K562 (cell line): ENCODE data around the gene AARS1. TPM values are rescaled to one million over a fixed set of nuclear protein-coding genes. Genes with fewer than 3 reads are reported as not detected.

Experiments
- ADNP ChIP-seq: fragments of 200-800 bp; sonication (Bioruptor generic); IDR thresholded peaks from 2 replicates; pipeline ENCODE4 v1.6.1; 2016; ENCODE audit warnings: missing genetic modification characterization, missing compliant biosample characterization
- ETV6 ChIP-seq, 3 experiments: fragments of 150-350 bp in 1 of 3; sonication (generic) in 1 of 3; formaldehyde crosslinking in 1 of 3; IDR thresholded peaks; 2 replicates each; pipeline versions ENCODE4 v1.6.1 to v1.8.0; 2014 to 2022; ENCODE audit warnings: borderline replicate concordance in 2 of 3, low read depth in 2 of 3, antibody characterized with exemption in 1 of 3, low read length in 1 of 3, mild to moderate bottlenecking in 1 of 3, missing genetic modification reagents in 1 of 3
- HLTF ChIP-seq: fragments of 450-650 bp; IDR thresholded peaks from 2 replicates; pipeline ENCODE4 v1.6.1; 2016
- KDM2B ChIP-seq: fragments of 250-450 bp; sonication (Bioruptor Pico); IDR thresholded peaks from 2 replicates; pipeline ENCODE4 v1.8.0; 2021; ENCODE audit warnings: mild to moderate bottlenecking, moderate library complexity
- KLF10 ChIP-seq: fragments of 250-450 bp; sonication (Bioruptor Pico); IDR thresholded peaks from 2 replicates; pipeline ENCODE4 v1.6.1; 2021; ENCODE audit warnings: matching md5 sums
- KLF16 ChIP-seq: IDR thresholded peaks from 2 replicates; pipeline ENCODE4 v1.6.1; 2016; ENCODE audit warnings: antibody characterized with exemption
- MLX ChIP-seq, 2 experiments: fragments of 450-650 bp in 1 of 2; sonication (generic) in 1 of 2; formaldehyde crosslinking; conservative IDR thresholded peaks; 2 replicates each; pipeline versions ENCODE4 v1.4.0 to v1.8.1; 2020 to 2022; ENCODE audit warnings: mild to moderate bottlenecking in 1 of 2, missing genetic modification reagents in 1 of 2
- MYC ChIP-seq, 2 experiments: fragments of 250-450 bp in 1 of 2; sonication (Bioruptor Pico) in 1 of 2; IDR thresholded peaks; 2 replicates each; pipeline versions ENCODE4 v1.5.1 to v1.6.1; 2012 to 2021; ENCODE audit warnings: low read depth in 2 of 2, borderline replicate concordance in 1 of 2, improper control_type of control experiment in 1 of 2, low read length in 1 of 2, mild to moderate bottlenecking in 1 of 2, moderate library complexity in 1 of 2
- NFATC3 ChIP-seq: fragments of 450-650 bp; IDR thresholded peaks from 2 replicates; pipeline ENCODE4 v1.6.1; 2017; ENCODE audit warnings: mild to moderate bottlenecking
- NFE2L1 ChIP-seq: fragments of 450-650 bp; IDR thresholded peaks from 2 replicates; pipeline ENCODE4 v1.6.1; 2016; ENCODE audit warnings: missing genetic modification characterization, low read depth, mild to moderate bottlenecking, missing compliant biosample characterization, moderate library complexity, borderline replicate concordance
- NFIC ChIP-seq: fragments of 450-650 bp; IDR thresholded peaks from 2 replicates; pipeline ENCODE4 v1.6.1; 2017; ENCODE audit warnings: mild to moderate bottlenecking, inconsistent platforms
- NR2C2 ChIP-seq, 2 experiments: fragments of 200-800 bp in 1 of 2; sonication (Bioruptor generic) in 1 of 2; sonication (generic) in 1 of 2; formaldehyde crosslinking in 1 of 2; IDR thresholded peaks; 2 replicates each; pipeline versions ENCODE4 v1.6.1 to v1.8.0; 2016 to 2022; ENCODE audit warnings: mild to moderate bottlenecking in 1 of 2, missing compliant biosample characterization in 1 of 2, missing genetic modification characterization in 1 of 2, missing genetic modification reagents in 1 of 2
- POLR3G ChIP-seq: IDR thresholded peaks from 2 replicates; pipeline ENCODE4 v1.6.1; 2011; ENCODE audit not compliant: insufficient read length, insufficient replicate concordance; ENCODE audit errors: extremely low read depth
- SAFB2 ChIP-seq: fragments of 200-400 bp; formaldehyde crosslinking; IDR thresholded peaks from 2 replicates; pipeline ENCODE4 v1.6.1; 2018; ENCODE audit warnings: borderline replicate concordance, low read length, low read depth, moderate library complexity; ENCODE audit not compliant: severe bottlenecking
- SNIP1 ChIP-seq: fragments of 450-650 bp; IDR thresholded peaks from 2 replicates; pipeline ENCODE4 v1.7.1; 2017; ENCODE audit warnings: low read depth, mild to moderate bottlenecking
- TSC22D4 ChIP-seq: fragments of 450-650 bp; IDR thresholded peaks from 2 replicates; pipeline ENCODE4 v1.6.1; 2016; ENCODE audit warnings: missing genetic modification characterization, missing biosample characterization, control low read depth
- ZNF407 ChIP-seq: fragments of 450-650 bp; IDR thresholded peaks from 2 replicates; pipeline ENCODE4 v1.6.1; 2016; ENCODE audit warnings: low read depth
- ZNF589 ChIP-seq: fragments of 200-800 bp; sonication (Bioruptor generic); IDR thresholded peaks from 2 replicates; pipeline ENCODE4 v1.6.1; 2016; ENCODE audit warnings: low read depth, missing genetic modification characterization, missing compliant biosample characterization
- polyA plus RNA-seq, 8 experiments: library from polyadenylated mRNA; depleted of rRNA in 4 of 8; stranded (reverse) in 5 of 8; unstranded in 3 of 8; fragments of >200 nt; fragmentation: Nextera tagmentation in 2 of 8; fragmentation: Illumina TruSeq in 1 of 8; extraction: Ambion mirVana in 2 of 8; extraction: Trizol in 1 of 8; gene quantifications; 2 replicates each; pipeline versions ENCODE4 v1.2.1 to v1.2.3, GENCODE V29; 2011 to 2014; ENCODE audit warnings: inconsistent platforms in 1 of 8, missing spikeins in 1 of 8
- total RNA-seq, 7 experiments: library from RNA; depleted of rRNA in 6 of 7; stranded (reverse); fragments of >200 nt in 6 of 7; fragmentation: Illumina TruSeq in 2 of 7; extraction: Trizol in 2 of 7; gene quantifications; 2 replicates each; pipeline versions ENCODE4 v1.2.1 to v1.2.3, GENCODE V29; 2011 to 2021; ENCODE audit warnings: low replicate concordance in 1 of 7

Gene AARS1
- total and polyA plus RNA-seq, 9 of the 15 experiments (the other 6 are each of a cell fraction or from before 2014, with no cell fraction given), result 50.1 to 235 (median 174) TPM

GRCh38 chr16:70250748-70251628 lies 38.3 kb downstream of the AARS1 start (continued):
- TF ChIP-seq NFE2L1 (tag) (no peak), MYC (IDR thresholded peaks at IDR 0.05; ENCODE audit: low read depth, low read length) (peak; percentile 47; the same call in 1 of the 2 replicates), MYC (CRISPR knock-in tag; IDR thresholded peaks at IDR 0.05; ENCODE audit: borderline replicate concordance, low read depth) (no peak), NFATC3 (no peak), KLF10 (no peak), NR2C2 (CRISPR knock-in tag; IDR thresholded peaks at IDR 0.05) (peak; percentile 80), NR2C2 (tag; IDR thresholded peaks at IDR 0.05) (no peak), HLTF (no peak), SAFB2 (no peak), NFIC (no peak), SNIP1 (no peak), TSC22D4 (tag) (no peak), KDM2B (CRISPR knock-in tag) (no peak; the same call in 1 of the 2 replicates), ADNP (tag) (no peak), KLF16 (no peak), ZNF589 (CRISPR knock-in tag) (no peak), POLR3G (no peak), ETV6 (IDR thresholded peaks at IDR 0.05; ENCODE audit: borderline replicate concordance in 1 of 2, low read depth in 2 of 2, low read length in 1 of 2) (no peak), ETV6 (CRISPR knock-in tag; IDR thresholded peaks at IDR 0.05; ENCODE audit: borderline replicate concordance) (peak; percentile 41; the same call in 1 of the 2 replicates), MLX (CRISPR knock-in tag; conservative IDR thresholded peaks at IDR 0.05) (no peak), ZNF407 (no peak)
